Heart left ventricle (tissue), 13 donors: Measurements from ENCODE around the gene MED6.

Source experiments
- CTCF ChIP-seq, 12 donors: fragments of 200-600 bp; sonication (generic) in 4 of 12; IDR thresholded peaks; one replicate each; pipeline versions ENCODE4 v1.5.0 to v1.8.0; 2018 to 2022; ENCODE audit warnings: antibody characterized with exemption in 12 of 12, mild to moderate bottlenecking in 5 of 12
- POLR2A ChIP-seq, 2 donors: fragments of 450-650 bp; IDR thresholded peaks; one replicate each; pipeline ENCODE4 v1.6.1; 2017; ENCODE audit warnings: antibody characterized with exemption in 2 of 2, mild to moderate bottlenecking in 2 of 2, moderate library complexity in 2 of 2
- donor health status: ischemic (EF 13 %, LVEDD 7.1; RV severe dilation, severe dysfunction).
- donor health status: DM: no; HTN: yes; CAD: no.
- donor health status: DM: no; HTN: no; CAD: no.
- donor health status: ischemic (EF 25% LVEDD 6.9; RV normal size, moderate dysfunction).
- donor health status: ischemic (EF 25% LVEDD 5.7; RV mildly dilated, moderate dysfunction).
- donor health status: ischemic (EF 35%, LVEDD 5.7; RV mildly dilated, moderate dysfunction).
- donor health status: nonischemic (EF 11% LVEDD 7.7; RV severe dilation, severe dysfunction).
- donor health status: DM: yes; HTN: yes; CAD: no.
- donor health status: PGD.
- donor health status: ischemic (EF 29% LVEDD 5.4; RV normal size, mild dysfunction).
- donor health status: nonischemic (EF 23%, LVEDD 6.1; RV moderate dilation, normal function).

- TF ChIP-seq CTCF (IDR thresholded peaks at IDR 0.05) (no peak), POLR2A (IDR thresholded peaks at IDR 0.05) (no peak)
Measured at GRCh38 chr14:70616646-70617045, 16.2 kb upstream of the MED6 start.
